Posterior cingulate gyrus (tissue), 11 donors: ENCODE data around the gene AKAP12.

Experiments
- DNase-seq, 10 donors: peaks; one replicate each; pipeline versions ENCODE4 v3.0.0 to v3.0.0-alpha.2; 2020 to 2021; ENCODE audit warnings: mixed read lengths in 3 of 10
- intact Hi-C: fragments of 100-400 bp; cut with DNase I; formaldehyde crosslinking; loops from one replicate; pipeline ENCODE4 v1.15.1; 2023

The AKAP12 gene, protein sequence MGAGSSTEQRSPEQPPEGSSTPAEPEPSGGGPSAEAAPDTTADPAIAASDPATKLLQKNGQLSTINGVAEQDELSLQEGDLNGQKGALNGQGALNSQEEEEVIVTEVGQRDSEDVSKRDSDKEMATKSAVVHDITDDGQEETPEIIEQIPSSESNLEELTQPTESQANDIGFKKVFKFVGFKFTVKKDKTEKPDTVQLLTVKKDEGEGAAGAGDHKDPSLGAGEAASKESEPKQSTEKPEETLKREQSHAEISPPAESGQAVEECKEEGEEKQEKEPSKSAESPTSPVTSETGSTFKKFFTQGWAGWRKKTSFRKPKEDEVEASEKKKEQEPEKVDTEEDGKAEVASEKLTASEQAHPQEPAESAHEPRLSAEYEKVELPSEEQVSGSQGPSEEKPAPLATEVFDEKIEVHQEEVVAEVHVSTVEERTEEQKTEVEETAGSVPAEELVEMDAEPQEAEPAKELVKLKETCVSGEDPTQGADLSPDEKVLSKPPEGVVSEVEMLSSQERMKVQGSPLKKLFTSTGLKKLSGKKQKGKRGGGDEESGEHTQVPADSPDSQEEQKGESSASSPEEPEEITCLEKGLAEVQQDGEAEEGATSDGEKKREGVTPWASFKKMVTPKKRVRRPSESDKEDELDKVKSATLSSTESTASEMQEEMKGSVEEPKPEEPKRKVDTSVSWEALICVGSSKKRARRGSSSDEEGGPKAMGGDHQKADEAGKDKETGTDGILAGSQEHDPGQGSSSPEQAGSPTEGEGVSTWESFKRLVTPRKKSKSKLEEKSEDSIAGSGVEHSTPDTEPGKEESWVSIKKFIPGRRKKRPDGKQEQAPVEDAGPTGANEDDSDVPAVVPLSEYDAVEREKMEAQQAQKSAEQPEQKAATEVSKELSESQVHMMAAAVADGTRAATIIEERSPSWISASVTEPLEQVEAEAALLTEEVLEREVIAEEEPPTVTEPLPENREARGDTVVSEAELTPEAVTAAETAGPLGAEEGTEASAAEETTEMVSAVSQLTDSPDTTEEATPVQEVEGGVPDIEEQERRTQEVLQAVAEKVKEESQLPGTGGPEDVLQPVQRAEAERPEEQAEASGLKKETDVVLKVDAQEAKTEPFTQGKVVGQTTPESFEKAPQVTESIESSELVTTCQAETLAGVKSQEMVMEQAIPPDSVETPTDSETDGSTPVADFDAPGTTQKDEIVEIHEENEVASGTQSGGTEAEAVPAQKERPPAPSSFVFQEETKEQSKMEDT (N-terminal part only)

DNA sequence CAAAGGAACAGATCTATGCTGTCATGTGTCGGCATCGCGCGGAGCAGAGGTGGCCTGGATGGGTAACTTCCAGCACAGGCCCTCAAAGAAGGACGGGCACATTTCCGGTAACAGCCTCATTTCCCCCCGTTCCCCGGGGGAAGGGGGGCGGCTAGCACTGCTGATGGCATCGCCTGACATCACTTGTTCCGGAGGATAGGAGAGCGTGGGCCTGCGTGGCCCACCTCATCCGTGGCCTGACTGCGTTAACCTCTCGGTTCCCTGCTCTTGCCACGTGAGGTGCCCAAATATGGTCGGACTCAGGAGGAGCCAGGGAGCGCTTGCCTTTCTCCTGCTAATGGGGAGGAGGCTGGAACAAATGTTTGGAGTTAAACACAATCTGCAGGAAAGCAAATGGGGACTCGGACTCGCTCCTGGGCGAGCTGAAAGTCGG is at the start of gene AKAP12:
Gene AKAP12, plus strand, starts transcription at position 365 of the 433 bp plus-strand sequence. CDS start 596 bp downstream, outside the sequence.
- intact Hi-C loops = loop anchor here (5.0 kb wide), 1 partner anchor 83 kb away; no protein-coding TSS in a partner anchor
- DNase-seq = peak; percentile 9 to 92 (median 62)

DNA sequence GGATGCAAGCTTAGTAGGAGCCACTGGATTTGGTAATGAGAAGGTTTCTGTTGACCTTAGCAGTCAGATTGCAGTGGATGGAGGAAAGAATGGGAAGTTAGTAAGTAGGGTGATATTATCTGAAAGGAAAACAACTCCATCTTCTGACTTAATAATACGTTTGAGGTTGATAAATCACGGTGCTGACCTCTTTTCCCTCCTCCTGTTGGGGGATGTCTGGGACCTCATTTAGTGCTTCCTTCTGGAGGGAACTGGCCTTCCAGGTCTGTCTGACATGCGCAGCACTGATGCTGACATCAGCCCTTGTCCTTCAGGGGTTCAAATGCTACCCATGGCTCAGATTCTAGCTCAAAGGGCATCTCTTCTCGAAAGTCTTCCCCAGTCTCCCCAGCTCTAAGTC is 48.2 kb upstream of the AKAP12 start:
- intact Hi-C loops = no loop called here
- no peak for DNase-seq

DNA sequence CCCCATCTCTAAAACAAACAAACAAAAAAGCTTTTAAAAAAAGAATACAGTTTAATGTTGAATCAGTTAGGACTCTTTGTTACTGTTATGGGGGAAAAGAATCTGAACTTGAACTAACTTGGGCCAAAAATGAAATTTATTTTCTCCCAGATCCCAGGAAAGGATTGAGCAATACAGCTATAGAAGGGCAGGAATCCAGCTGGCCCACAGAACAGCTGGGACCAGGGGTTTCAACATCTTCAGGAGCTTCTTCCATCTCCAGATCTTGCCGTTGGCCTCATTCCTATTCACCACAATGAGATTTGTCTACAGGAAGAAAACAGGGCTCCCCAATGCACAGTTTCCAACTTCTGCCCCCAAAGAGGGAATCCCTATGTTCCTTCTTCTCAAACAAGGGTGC is 43.2 kb upstream of the AKAP12 start:
- DNase-seq = no peak

DNA sequence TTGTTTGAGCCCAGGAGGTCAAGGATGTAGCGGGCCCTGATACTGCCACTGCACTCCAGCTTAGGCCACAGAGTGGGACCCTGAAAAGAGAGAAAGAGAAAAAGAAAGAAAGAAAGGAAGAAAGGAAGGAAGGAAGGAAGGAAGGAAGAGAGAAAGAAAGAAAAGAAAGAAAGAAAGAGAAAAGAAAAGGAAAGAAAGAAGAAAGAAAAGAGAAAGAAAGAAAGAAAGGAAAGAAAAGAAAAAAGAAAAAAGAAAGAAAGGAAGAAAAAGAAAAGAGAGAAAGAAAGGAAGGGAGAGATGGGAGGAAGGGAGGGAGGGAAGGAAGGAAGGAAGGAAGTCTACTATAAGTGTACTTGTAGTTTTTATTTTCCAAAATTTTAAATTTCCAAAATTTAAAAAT is 42.2 kb upstream of the AKAP12 start:
- intact Hi-C loops = no loop called here
- DNase-seq = no peak

More for the DNA sequence above, 43.2 kb upstream of the AKAP12 start:
- intact Hi-C loops = no loop called here

DNA sequence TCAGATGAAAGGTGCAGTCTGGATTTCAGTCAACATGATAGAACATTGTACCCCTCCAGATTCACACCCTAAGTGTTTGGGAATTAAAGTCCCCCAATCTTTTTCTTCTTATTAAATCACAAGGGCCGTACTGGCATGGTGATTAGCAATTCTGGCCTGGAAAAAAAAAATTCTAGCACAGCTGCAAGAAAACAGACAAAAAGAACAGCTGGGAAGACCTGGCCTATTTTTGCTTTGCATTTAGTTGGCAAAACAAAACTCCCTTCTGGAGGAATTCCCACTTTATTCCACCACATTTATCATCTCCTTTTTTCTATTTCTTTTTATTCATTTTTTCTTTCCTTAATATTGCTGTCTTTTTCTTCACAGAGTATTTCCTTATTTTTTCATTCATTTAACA is 39.8 kb upstream of the AKAP12 start:
- intact Hi-C loops = no loop called here
- DNase-seq = no peak

DNA sequence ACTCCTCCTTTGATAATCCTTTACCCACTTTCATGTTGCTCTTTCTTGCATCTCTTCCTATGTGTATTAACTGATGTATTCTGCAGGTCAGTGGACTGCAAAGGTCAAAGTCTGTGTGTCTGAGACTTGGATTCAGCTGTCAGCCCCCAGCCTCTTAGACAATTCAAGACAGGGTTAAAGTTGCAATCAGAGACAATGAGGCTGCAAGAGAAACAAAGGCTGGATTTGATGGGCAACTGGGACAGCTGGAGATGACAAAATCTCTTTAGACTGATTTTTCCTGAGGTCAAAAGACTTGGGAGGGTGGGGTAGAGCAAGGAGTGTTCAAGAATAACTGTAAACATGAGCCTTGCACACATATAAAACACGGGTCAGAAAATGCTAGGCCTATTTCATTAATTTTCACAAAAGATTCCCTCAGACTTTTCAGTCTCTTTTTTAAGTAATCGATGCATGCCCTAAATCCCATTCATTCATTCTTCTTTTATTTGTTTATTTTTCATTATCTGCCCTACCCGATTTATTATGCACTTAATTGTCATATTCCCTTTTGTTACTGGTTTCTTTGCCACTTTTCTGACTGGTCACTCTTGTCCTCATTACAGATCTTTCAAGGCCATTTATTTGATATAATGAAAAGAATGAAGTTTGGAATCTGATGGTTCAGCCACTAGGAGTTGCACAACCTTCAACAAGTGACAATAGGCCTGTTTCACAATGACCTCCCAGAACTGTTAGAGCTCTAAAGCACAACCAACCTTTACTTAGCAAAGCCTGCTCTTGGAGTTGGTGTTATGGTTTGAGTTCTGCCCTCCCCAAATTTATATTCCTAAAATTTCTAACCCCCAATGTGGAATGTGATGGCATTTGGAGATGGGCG is 33.8 kb upstream of the AKAP12 start:
- DNase-seq = no peak
- intact Hi-C loops = no loop called here

DNA sequence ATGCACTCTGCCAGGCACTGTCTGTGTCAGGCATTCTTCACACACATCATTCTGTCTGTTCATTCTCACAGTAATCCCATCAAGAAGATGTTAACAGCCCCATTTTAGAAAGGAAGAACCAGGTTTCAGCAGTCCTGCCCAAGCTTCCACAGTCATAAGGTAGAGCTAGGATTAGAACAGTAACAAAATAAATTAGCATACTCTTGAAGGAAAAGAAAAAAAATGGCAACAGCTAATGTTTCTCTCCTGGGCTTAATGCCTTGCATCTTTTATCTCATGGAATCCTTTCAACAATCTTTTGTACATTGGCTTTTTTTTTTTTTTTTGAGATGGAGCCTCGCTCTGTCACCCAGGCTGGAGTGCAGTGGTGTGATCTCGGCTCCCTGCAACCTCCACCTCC is 32.1 kb upstream of the AKAP12 start:
- intact Hi-C loops = no loop called here
- no peak for DNase-seq

DNA sequence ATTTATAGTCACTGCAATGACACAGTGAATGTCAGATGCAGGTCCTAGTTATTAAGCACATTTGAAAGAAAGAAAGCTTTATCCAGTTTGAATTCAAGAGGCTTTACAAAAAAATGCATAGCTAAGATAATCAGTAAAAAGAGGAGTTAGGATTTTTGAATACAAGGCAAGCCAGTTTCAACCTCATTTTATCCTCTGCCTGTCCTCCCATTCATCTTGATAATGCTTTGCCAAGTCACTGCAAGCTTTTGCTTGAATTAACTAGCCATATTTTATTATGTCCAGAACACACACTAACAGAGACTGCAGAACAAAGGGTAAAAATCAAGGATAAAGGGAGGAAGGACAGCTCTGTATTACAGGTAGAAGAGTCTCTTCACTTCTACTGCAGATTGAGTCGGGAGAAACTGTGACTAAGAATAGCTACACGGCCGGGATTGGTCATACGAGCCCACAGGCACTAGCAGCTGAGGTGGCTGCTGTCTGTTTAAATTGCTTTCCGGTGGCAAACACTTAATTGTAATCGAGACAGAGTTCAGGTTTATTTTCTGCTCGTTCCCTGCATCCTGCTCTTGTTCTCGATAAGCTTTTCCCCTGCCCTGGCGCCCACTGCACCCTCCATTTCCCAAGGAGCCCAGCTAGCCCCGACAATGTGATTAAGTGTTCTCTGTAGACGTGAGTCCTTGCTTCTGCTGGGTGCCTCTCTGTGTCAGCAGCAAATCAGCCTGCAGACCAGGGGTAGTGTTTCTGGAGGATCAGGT is 30.5 kb upstream of the AKAP12 start:
- intact Hi-C loops = no loop called here
- DNase-seq = peak in 1 of 10 donors; percentile 55

DNA sequence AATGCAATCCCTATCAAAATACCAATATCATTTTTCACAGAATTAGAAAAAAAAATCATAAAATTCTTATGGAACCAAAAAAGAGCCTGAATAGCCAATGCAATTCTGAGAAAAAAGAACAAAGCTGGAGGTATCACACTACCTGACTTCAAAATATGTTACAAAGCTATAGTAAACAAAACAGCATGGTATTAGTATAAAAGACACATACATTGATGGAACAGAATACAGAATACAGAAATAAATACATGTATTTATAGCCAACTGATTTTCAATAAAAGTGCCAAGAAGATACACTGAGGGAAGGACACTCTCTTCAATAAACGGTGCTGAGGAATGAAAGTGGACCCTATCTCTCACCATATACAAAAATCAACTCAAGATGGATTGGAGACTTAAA is 28.7 kb upstream of the AKAP12 start:
- intact Hi-C loops = no loop called here
- no peak for DNase-seq

DNA sequence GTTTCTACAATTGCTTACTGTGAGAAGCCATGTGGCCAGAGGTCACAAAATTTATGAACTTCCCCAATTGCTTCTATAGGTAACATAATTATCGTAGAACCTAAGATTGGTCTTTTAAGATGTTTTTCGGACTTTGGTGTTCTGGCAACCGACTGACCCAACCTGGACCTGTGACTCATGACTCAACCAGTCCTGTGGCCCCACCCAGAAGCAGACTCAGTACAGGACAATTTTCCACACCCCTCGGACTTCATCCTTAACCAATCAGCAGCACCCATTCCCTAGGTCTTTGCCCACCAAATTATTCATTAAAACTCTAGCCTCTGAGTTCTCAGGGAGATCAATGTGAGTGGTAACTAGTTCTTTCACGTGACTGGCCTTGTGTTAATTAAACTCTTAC is 26.4 kb upstream of the AKAP12 start:
- no peak for DNase-seq
- intact Hi-C loops = no loop called here

DNA sequence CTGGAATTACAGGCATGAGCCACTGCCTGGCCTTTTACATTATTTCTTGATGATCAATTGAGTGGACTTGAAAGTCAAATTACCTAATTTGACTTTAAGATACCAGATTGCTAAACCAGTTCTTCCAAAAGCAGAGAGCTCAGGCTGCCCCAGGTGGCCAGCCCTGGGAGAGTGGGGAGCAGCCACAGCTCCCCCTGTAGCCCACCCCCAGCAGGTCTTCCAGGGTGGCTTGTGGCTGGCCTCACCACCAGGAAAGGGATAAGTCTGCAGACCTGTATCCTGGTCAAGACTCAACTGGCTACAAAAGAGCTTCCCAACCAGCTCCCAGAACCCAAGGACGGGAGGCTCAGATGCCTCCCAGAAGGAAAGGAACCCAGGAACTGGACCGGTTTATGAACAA is 23.8 kb upstream of the AKAP12 start:
- intact Hi-C loops = no loop called here
- DNase-seq = no peak

DNA sequence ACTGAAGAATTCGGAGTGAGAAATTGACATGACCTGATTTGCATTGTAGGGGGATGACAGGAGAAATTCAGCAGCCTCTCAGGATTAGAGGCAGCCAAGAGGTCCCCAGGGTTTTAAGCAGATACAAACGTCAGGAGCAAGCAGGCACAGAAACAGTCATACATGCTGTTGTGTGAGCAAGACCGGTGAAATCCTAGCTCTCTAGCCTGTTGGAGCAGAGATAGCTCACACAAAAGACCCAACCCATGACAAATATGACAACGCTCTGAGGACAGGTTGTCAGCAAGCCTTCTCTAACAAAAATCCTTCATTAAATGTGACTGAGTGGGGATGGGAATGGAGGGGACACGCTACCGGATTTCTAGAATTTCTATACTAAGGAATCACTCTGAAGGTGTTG is 23.0 kb upstream of the AKAP12 start:
- intact Hi-C loops = no loop called here

DNA sequence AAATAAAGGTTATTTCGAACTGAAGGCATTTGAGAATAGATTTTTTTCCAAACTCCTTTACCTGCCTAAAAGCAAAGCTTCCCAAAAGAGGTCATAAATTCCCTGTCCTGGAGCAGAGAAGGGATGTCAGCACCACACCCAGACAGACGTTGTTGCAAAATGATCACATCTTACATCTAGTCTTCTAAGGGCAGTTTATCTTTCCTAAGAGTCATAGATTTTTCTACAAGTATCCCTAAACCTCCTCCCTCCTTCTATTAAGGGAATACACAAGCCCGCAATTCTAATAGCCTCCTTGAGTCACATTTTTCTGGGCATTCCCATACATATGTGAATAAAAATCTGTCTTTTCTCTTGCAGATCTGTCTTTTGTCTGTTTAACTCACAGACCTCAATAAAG is 20.6 kb upstream of the AKAP12 start:
- intact Hi-C loops = no loop called here
- no peak for DNase-seq

More for the DNA sequence above, 23.0 kb upstream of the AKAP12 start:
- DNase-seq = no peak

DNA sequence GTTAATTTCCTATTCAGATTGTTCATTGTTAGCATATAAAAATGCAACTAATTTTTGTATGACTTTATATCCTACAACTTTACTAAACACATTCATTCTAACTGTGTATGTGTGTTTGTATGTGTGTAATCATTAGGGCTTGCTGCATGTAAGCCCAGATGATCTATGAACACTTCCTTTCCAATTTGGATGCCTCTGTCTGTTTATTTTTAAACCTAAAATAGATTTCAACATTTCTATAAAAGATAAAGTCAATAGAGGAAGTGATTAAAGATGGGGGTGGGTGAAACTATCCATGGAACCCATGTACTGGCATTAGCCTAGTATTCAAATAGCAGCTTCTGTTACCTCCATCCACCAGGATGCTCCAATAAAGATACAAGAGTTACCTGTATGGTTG is 15.7 kb upstream of the AKAP12 start:
- no peak for DNase-seq
- intact Hi-C loops = no loop called here

DNA sequence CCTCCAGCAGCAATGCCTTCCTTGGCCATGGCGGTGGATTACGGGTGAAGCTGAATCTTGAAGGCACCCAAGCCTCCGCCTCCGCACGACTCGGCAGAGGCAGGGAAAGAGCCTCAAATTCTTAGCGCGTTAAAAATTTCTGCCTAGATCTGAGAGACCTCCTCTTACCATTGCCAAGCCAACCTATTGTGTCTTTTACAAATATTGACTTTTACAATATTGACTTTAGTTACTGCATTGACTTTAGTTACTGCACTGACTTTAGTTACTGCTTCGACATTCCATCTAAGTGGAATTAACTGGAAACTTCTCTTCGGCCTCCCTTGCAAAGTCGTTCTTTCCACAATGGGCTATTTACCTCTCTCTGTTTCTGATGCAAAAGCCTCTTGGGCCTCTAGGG is 13.8 kb upstream of the AKAP12 start:
- intact Hi-C loops = no loop called here

DNA sequence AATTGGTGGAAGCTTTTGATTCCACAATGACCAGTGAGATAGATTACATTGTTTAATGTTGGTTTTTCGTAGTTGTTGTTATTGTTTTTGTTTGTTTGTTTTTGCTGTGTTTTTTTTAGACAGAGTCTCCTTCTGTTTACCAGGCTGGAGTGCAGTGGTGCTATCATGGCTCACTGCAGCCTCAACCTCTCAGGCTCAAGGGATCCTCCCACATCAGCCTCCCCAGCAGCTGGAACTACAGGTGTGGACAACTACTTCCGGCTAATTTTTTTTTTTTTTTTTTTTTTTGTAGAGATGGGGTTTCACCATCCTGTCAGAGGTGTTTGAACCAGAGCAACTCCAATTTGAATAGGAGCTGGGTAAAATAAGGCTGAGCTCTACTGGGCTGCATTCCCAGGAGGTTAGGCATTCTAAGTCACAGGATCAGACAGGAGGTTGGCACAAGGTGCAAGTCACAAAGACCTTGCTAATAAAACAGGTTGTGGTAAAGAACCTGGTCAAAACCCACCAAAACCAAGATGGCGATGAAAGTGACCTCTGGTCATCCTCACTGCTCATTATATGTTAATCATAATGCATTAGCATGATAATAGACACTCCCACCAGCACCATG is 10.9 kb upstream of the AKAP12 start:
- intact Hi-C loops = no loop called here
- DNase-seq = no peak

More for the DNA sequence above, 13.8 kb upstream of the AKAP12 start:
- no peak for DNase-seq

DNA sequence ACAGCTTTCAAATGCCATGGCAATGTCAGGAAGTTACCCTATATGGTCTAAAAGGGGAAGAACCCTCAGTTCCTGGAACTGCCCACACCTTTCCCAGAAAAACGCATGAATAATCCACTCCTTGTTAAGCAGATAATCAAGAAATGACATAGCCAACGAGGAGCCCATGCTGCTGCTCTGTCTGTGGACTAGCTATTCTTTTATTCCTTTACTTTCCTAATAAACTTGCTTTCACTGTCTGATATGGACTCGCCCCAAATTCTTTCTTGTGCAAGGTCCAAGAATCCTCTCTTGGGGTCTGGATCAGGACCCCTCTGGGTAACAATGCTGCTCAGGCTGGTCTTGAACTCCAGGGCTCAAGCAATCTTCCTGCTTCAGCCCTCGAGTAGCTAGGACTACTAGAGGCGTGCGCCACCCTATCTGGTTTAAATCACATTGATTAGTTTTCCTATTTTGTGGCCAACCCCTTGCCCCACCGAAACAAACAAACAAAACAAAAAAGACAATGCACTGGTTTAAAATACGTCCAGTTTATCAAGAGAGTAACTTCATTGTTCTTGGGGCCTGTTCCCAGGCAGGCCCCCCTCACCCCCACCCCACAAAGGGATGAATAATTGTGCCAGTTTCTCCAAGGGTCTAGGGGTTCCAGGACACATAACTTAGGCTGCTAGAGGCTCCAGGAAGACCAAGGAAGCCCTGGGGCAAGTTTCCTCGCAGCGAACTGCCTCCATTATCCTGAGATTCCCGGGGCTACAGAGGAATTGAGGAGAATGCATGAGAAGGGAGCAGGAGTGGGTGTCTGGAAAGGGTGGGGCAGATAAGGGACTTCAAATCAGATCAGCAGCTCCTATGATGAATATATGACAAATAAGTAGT is 10.1 kb upstream of the AKAP12 start:
- DNase-seq = no peak
- intact Hi-C loops = no loop called here

DNA sequence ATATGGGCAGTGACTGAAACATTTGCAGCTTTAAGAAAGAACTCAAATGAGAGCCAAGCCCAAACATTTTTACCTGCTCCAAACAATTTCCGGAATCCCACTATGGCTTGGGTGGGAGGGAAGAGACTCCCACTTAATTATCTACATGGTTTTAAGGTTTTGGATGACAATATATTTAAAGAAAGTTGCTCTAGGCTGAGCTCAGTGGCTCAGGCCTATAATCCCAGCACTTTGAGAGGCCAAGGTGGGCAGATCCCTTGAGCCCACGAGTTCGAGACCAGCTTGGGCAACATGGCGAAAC is 9.5 kb upstream of the AKAP12 start:
- intact Hi-C loops = no loop called here
- no peak for DNase-seq
